Testis (tissue), 2 donors: Measurements from ENCODE around the gene CLIP1.

Experiments
- CTCF ChIP-seq, 3 experiments: fragments of 450-650 bp in 2 of 3; fragments of 200-600 bp in 1 of 3; sonication (generic) in 1 of 3; IDR thresholded peaks; one replicate each; pipeline ENCODE4 v1.5.1; 2016 to 2019; ENCODE audit warnings: antibody characterized with exemption in 3 of 3, mild to moderate bottlenecking in 2 of 3, moderate library complexity in 1 of 3
- POLR2A ChIP-seq: fragments of 450-650 bp; IDR thresholded peaks from one replicate; pipeline ENCODE4 v1.6.1; 2017; ENCODE audit warnings: antibody characterized with exemption, mild to moderate bottlenecking, moderate library complexity

- TF ChIP-seq CTCF (IDR thresholded peaks at IDR 0.05), result no peak
- no peak for TF ChIP-seq POLR2A
These were observed 38.2 kb upstream of the CLIP1 start for GRCh38 chr12:122460641-122461040.
